Measurements from ENCODE around the gene RALGPS1. TPM values are rescaled to one million over a fixed set of nuclear protein-coding genes. Genes with fewer than 3 reads are reported as not detected.

The RALGPS1 gene
- total and polyA plus RNA-seq, 2 donors (not counting 1 experiment from before 2014, with no cell fraction given), result 2.0 to 5.9 TPM

DNA sequence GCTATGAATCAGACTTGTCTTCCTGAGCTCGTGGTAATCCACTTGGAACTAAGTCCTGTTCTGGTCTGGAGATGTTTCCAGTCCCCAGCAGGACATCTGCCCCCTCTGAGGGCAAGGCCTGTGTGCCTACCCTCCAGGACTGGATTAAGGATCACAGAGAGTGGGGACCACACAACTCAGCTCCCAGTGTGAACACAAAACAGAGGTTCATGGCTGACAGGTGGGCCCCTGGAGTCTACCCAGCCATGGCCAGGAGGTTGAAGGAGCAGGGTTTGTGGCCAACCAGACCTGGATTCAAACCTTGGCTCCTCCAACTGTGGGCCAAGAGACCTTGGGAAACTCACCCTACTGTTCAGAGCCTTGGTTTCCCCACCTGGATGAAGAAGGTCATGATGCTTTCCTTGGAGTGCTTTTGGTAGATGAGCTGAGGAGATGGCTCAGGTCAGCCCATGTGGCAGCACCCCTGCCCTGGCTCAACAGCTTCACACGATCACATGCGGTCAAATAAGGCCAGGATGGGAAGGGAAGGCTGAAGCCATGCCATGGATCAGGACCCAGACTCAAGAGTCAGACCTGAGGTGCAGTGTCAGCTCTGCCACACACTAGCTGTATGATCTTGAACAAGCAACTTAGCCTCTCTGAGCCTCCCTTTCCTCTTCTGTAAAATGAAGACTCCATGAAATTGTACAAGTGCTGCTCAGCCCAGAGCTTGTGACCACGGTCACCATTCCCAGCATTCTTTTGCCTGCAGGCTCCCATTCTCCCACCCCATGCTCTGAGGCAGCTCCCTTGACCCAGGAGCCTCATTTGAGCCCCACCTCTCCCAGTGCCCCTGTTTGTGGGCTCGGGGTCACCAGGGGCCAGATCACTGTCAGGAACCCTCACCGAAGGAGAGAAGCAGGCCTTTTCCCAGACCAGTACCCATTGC lies 235.1 kb downstream of the RALGPS1 start:
- Histone ChIP-seq H4K20me1 (ENCODE audit: control insufficient read depth, extremely low read depth, insufficient read depth, low read length) (no peaks in the 10 kb centered on the region), H3K36me3 (ENCODE audit: control insufficient read depth, insufficient read depth, low read length) (no peaks in the 10 kb centered on the region), H3K4me3 (replicated peaks in 1 of 4; ENCODE audit: control extremely low read depth in 1 of 4, insufficient read depth in 1 of 4, low read depth in 3 of 4, low read length in 4 of 4) (no peak overlapping the region), H3K79me2 (ENCODE audit: control insufficient read depth, insufficient read depth, low read length) (no peaks in the 10 kb centered on the region), H3K4me2 (ENCODE audit: extremely low read depth, insufficient read depth, low read length) (no peak overlapping the region), H3K4me1 (ENCODE audit: control insufficient read depth, extremely low read depth, insufficient read depth, low read length) (no peaks in the 10 kb centered on the region), H3K9ac (ENCODE audit: insufficient read depth, low read length) (no peak overlapping the region), H3K27ac (ENCODE audit: insufficient read depth, low read length) (no peak overlapping the region), H2AFZ (ENCODE audit: low read length) (no peak overlapping the region), H3K27me3 (ENCODE audit: control insufficient read depth, insufficient read depth, low read length) (peaks cover 2% of the 10 kb centered on the region), H3K9me3 (ENCODE audit: control insufficient read depth, insufficient read depth, low read depth, low read length) (no peaks in the 10 kb centered on the region)
- DNase-seq (ENCODE audit: low read depth in 2 of 2), result no peak
- no peak for TF ChIP-seq EZH2 (IDR thresholded peaks at IDR 0.05; ENCODE audit: low read length, missing control alignments)
- TF ChIP-seq, protein P1, sequence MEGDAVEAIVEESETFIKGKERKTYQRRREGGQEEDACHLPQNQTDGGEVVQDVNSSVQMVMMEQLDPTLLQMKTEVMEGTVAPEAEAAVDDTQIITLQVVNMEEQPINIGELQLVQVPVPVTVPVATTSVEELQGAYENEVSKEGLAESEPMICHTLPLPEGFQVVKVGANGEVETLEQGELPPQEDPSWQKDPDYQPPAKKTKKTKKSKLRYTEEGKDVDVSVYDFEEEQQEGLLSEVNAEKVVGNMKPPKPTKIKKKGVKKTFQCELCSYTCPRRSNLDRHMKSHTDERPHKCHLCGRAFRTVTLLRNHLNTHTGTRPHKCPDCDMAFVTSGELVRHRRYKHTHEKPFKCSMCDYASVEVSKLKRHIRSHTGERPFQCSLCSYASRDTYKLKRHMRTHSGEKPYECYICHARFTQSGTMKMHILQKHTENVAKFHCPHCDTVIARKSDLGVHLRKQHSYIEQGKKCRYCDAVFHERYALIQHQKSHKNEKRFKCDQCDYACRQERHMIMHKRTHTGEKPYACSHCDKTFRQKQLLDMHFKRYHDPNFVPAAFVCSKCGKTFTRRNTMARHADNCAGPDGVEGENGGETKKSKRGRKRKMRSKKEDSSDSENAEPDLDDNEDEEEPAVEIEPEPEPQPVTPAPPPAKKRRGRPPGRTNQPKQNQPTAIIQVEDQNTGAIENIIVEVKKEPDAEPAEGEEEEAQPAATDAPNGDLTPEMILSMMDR (conservative IDR thresholded peaks at IDR 0.05 in 1 of 2, IDR thresholded peaks at IDR 0.05 in 1 of 2; ENCODE audit: low read depth in 1 of 2, low read length in 2 of 2), result no peak

DNA sequence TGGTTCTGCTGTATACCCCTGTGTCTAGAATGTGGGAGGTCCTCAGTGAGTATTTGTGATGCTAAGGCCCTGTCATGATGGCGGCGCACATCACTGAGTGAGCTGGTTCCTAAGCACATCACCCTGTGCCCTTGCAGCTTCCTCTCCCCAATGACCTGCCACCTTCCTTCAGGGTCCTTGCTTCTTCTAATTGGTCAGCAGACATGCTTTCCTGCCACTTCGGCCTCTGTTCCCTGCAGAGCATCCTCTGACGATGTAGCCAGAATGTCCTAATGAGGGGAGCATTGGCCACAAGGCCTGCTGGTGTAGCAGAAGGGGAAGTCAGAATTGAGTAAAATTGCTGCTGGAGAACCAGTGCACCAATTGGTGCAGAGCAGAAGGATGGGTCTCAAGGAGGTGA lies 238.9 kb downstream of the RALGPS1 start:
- Histone ChIP-seq H3K36me3 (ENCODE audit: control insufficient read depth, insufficient read depth, low read length) (no peaks in the 10 kb centered on the region), H3K27ac (ENCODE audit: insufficient read depth, low read length) (no peak overlapping the region), H2AFZ (ENCODE audit: low read length) (no peak overlapping the region), H3K9me3 (ENCODE audit: control insufficient read depth, insufficient read depth, low read depth, low read length) (no peaks in the 10 kb centered on the region), H3K79me2 (ENCODE audit: control insufficient read depth, insufficient read depth, low read length) (no peaks in the 10 kb centered on the region), H3K4me2 (ENCODE audit: extremely low read depth, insufficient read depth, low read length) (no peak overlapping the region), H3K4me3 (replicated peaks in 1 of 4; ENCODE audit: control extremely low read depth in 1 of 4, insufficient read depth in 1 of 4, low read depth in 3 of 4, low read length in 4 of 4) (no peak overlapping the region), H3K27me3 (ENCODE audit: control insufficient read depth, insufficient read depth, low read length) (peaks cover 2% of the 10 kb centered on the region), H3K4me1 (ENCODE audit: control insufficient read depth, extremely low read depth, insufficient read depth, low read length) (no peaks in the 10 kb centered on the region), H3K9ac (ENCODE audit: insufficient read depth, low read length) (no peak overlapping the region), H4K20me1 (ENCODE audit: control insufficient read depth, extremely low read depth, insufficient read depth, low read length) (no peaks in the 10 kb centered on the region)
- DNase-seq (ENCODE audit: low read depth in 2 of 2), result no peak
- TF ChIP-seq EZH2 (IDR thresholded peaks at IDR 0.05; ENCODE audit: low read length, missing control alignments), result no peak
- TF ChIP-seq, protein P1 (conservative IDR thresholded peaks at IDR 0.05 in 1 of 2, IDR thresholded peaks at IDR 0.05 in 1 of 2; ENCODE audit: low read depth in 1 of 2, low read length in 2 of 2), result no peak

DNA sequence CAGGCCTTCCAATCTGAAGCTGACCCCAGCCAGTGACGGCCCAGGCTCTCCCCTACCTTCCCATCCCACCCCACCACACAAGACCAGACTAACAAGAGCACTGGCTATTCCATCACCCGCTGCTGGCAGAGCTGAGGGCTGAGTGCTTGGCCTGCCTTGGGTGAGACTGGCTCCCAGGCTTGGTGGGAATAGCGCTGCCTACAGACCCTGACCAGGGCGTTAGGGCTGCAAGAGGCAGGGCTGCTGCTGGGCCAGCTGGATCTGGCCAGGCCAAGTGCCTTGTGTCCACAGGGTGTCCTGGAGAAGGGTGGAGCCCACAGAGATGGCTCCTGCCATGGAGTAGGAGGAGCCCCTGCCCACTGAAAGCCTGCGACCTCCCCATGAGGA lies 239.4 kb downstream of the RALGPS1 start:
- Histone ChIP-seq H3K9me3 (ENCODE audit: control insufficient read depth, insufficient read depth, low read depth, low read length) (no peaks in the 10 kb centered on the region), H3K27me3 (ENCODE audit: control insufficient read depth, insufficient read depth, low read length) (peaks cover 2% of the 10 kb centered on the region), H2AFZ (ENCODE audit: low read length) (no peak overlapping the region), H3K4me2 (ENCODE audit: extremely low read depth, insufficient read depth, low read length) (no peak overlapping the region), H3K4me3 (replicated peaks in 1 of 4; ENCODE audit: control extremely low read depth in 1 of 4, insufficient read depth in 1 of 4, low read depth in 3 of 4, low read length in 4 of 4) (no peak overlapping the region), H4K20me1 (ENCODE audit: control insufficient read depth, extremely low read depth, insufficient read depth, low read length) (no peaks in the 10 kb centered on the region), H3K79me2 (ENCODE audit: control insufficient read depth, insufficient read depth, low read length) (no peaks in the 10 kb centered on the region), H3K9ac (ENCODE audit: insufficient read depth, low read length) (no peak overlapping the region), H3K4me1 (ENCODE audit: control insufficient read depth, extremely low read depth, insufficient read depth, low read length) (peaks cover 2% of the 10 kb centered on the region), H3K36me3 (ENCODE audit: control insufficient read depth, insufficient read depth, low read length) (no peaks in the 10 kb centered on the region), H3K27ac (ENCODE audit: insufficient read depth, low read length) (no peak overlapping the region)
- TF ChIP-seq EZH2 (IDR thresholded peaks at IDR 0.05; ENCODE audit: low read length, missing control alignments), result no peak
- TF ChIP-seq, protein P1 (conservative IDR thresholded peaks at IDR 0.05 in 1 of 2, IDR thresholded peaks at IDR 0.05 in 1 of 2; ENCODE audit: low read depth in 1 of 2, low read length in 2 of 2), result no peak
- no peak for DNase-seq (ENCODE audit: low read depth in 2 of 2)

Measured in fibroblast of lung (primary cell).